IPS-18a (cell line): Measurements from ENCODE around the gene ZNF215.

Source experiments
- H3K27ac ChIP-seq: one replicate; pipeline ENCODE4 v1.5.1; 2013; ENCODE audit warnings: low read length
- H3K27me3 ChIP-seq: one replicate; pipeline ENCODE4 v1.6.1; 2013; ENCODE audit warnings: mild to moderate bottlenecking, low read length; ENCODE audit not compliant: control insufficient read depth, insufficient read depth
- H3K36me3 ChIP-seq: one replicate; pipeline ENCODE4 v1.6.1; 2013; ENCODE audit warnings: low read depth, low read length; ENCODE audit not compliant: control insufficient read depth
- H3K4me1 ChIP-seq: one replicate; pipeline ENCODE4 v1.6.1; 2013; ENCODE audit warnings: low read depth, low read length; ENCODE audit not compliant: control insufficient read depth
- H3K4me3 ChIP-seq: one replicate; pipeline ENCODE4 v1.5.1; 2013; ENCODE audit warnings: low read length
- H3K9ac ChIP-seq: one replicate; pipeline ENCODE4 v1.6.1; 2013; ENCODE audit warnings: mild to moderate bottlenecking, low read length, moderate library complexity
- H3K9me3 ChIP-seq: one replicate; pipeline ENCODE4 v1.6.1; 2013; ENCODE audit warnings: low read depth, low read length; ENCODE audit not compliant: control insufficient read depth

The ZNF215 gene

GRCh38 chr11:7004482-7004881 lies 78.3 kb downstream of the ZNF215 start:
- H3K9me3 ChIP-seq: no peaks in the 10 kb centered on the region
- H3K9ac ChIP-seq: no peak overlapping the region
- H3K27ac ChIP-seq: no peak overlapping the region
- peaks cover 6% of the 10 kb centered on the region for H3K36me3 ChIP-seq
- H3K27me3 ChIP-seq: no peaks in the 10 kb centered on the region
- H3K4me3 ChIP-seq: no peak overlapping the region
- no peaks in the 10 kb centered on the region for H3K4me1 ChIP-seq
